Prostate gland (tissue), 2 donors: ENCODE results near the gene VEGFB. TPM values are rescaled to one million over a fixed set of nuclear protein-coding genes. Genes with fewer than 3 reads are reported as not detected.

Experiments
- DNase-seq: peaks from one replicate; pipeline ENCODE4 v3.0.0-alpha.2; 2019; ENCODE audit warnings: low spot score
- H3K27ac ChIP-seq, 2 donors: fragments of 200-600 bp; sonication (generic); 2 replicates each; pipeline ENCODE4 v1.5.1; 2017 to 2019
- H3K27me3 ChIP-seq: fragments of 200-600 bp; sonication (generic); replicated peaks from 2 replicates; pipeline ENCODE4 v1.5.1; 2019; ENCODE audit not compliant: insufficient read depth
- H3K36me3 ChIP-seq, 2 donors: fragments of 200-600 bp; sonication (generic); 1 replicate in 1 of 2; 2 replicates in 1 of 2; pipeline versions ENCODE4 v1.5.1 to v1.8.1; 2017 to 2019
- H3K4me1 ChIP-seq: fragments of 200-600 bp; sonication (generic); replicated peaks from 2 replicates; pipeline ENCODE4 v1.5.1; 2019
- H3K4me3 ChIP-seq, 2 donors: fragments of 200-600 bp; sonication (generic); 2 replicates each; pipeline ENCODE4 v1.5.1; 2017 to 2019
- H3K9me3 ChIP-seq: fragments of 200-600 bp; sonication (generic); 2 replicates; pipeline ENCODE4 v1.5.1; 2017
- CTCF ChIP-seq, 4 experiments: fragments of 200-600 bp in 2 of 4; fragments of 450-650 bp in 2 of 4; sonication (generic) in 2 of 4; IDR thresholded peaks; 1 replicate in 3 of 4; 2 replicates in 1 of 4; pipeline ENCODE4 v1.5.1; 2016 to 2019; ENCODE audit warnings: antibody characterized with exemption in 4 of 4, mild to moderate bottlenecking in 2 of 4, moderate library complexity in 2 of 4
- POLR2A ChIP-seq: fragments of 450-650 bp; IDR thresholded peaks from one replicate; pipeline ENCODE4 v1.6.1; 2016; ENCODE audit warnings: antibody characterized with exemption, mild to moderate bottlenecking
- POLR2AphosphoS5 ChIP-seq: sonication (generic); formaldehyde crosslinking; IDR thresholded peaks from one replicate; pipeline ENCODE4 v1.6.1; 2017; ENCODE audit warnings: antibody characterized with exemption
- WGBS: methylation state at CpG from one replicate; pipeline ENCODE4 v1.1.5; 2018; 5-methylcytosine and 5-hydroxymethylcytosine counted together
- intact Hi-C: fragments of 100-400 bp; cut with DNase I; formaldehyde crosslinking; loops from one replicate; pipeline ENCODE4 v1.14.2; 2022
- total RNA-seq, 2 donors: library from RNA; depleted of rRNA; stranded (reverse); fragments of >200 nt; gene quantifications; one replicate each; pipeline ENCODE4 v1.1.0, GENCODE V29; 2016

VEGFB gene
- total RNA-seq, 2 donors from 2014 or later, result 50.9 to 91.2 TPM

GRCh38 chr11:64268025-64268892, 33.9 kb downstream of the VEGFB start:
- Histone ChIP-seq H3K9me3 (no peaks in the 10 kb centered on the region), H3K36me3 (no peaks in the 10 kb centered on the region), H3K27me3 (no peaks in the 10 kb centered on the region), H3K4me3 (peak overlapping the region; percentile 64 to 69), H3K27ac (peak overlapping the region; percentile 94 to 96), H3K4me1 (peaks cover 8% of the 10 kb centered on the region)
- DNase-seq, result peak; percentile 31
- TF ChIP-seq POLR2AphosphoS5 (peak; percentile 15), CTCF (IDR thresholded peaks at IDR 0.05) (no peak)
- 40% methylated on average over 23 of the region's 23 CpGs for WGBS
- intact Hi-C loops, result no loop called here

- TF ChIP-seq CTCF (IDR thresholded peaks at IDR 0.05) (no peak), POLR2AphosphoS5 (no peak), POLR2A (no peak)
- WGBS, result 3% methylated on average over 18 of the region's 34 CpGs
- peak; percentile 51 for DNase-seq
- intact Hi-C loops, result no loop called here
- no peaks in the 10 kb centered on the region for H3K27me3 ChIP-seq
- H3K4me1 ChIP-seq, result peaks cover 8% of the 10 kb centered on the region
- no peaks in the 10 kb centered on the region for H3K9me3 ChIP-seq
- no peaks in the 10 kb centered on the region for H3K36me3 ChIP-seq
- peak overlapping the region; percentile 64 to 69 for H3K4me3 ChIP-seq
- peak overlapping the region; percentile 94 to 96 for H3K27ac ChIP-seq
These were observed 34.6 kb downstream of the VEGFB start for GRCh38 chr11:64268893-64269539.

GRCh38 chr11:64269540-64270220, 35.3 kb downstream of the VEGFB start:
- Histone ChIP-seq H3K4me3 (peak overlapping the region; percentile 64 to 69), H3K36me3 (no peaks in the 10 kb centered on the region), H3K27me3 (no peaks in the 10 kb centered on the region), H3K4me1 (peaks cover 8% of the 10 kb centered on the region), H3K27ac (peak overlapping the region; percentile 94 to 96), H3K9me3 (no peaks in the 10 kb centered on the region)
- WGBS, result under 1% methylated on average over 46 of the region's 58 CpGs
- intact Hi-C loops, result no loop called here
- TF ChIP-seq POLR2A, result peak; percentile 14
- TF ChIP-seq POLR2AphosphoS5, result peak; percentile 99
- peak in 3 of 4 experiments; percentile 13 to 33 (median 28) for TF ChIP-seq CTCF (IDR thresholded peaks at IDR 0.05)
- peak; percentile 99 for DNase-seq

- Histone ChIP-seq H3K9me3 (no peaks in the 10 kb centered on the region), H3K36me3 (no peaks in the 10 kb centered on the region), H3K4me3 (no peak overlapping the region), H3K27me3 (no peaks in the 10 kb centered on the region), H3K4me1 (no peaks in the 10 kb centered on the region), H3K27ac (no peak overlapping the region)
- no peak for TF ChIP-seq POLR2A
- TF ChIP-seq CTCF (IDR thresholded peaks at IDR 0.05), result no peak
- no peak for TF ChIP-seq POLR2AphosphoS5
- DNase-seq, result no peak
- 86% methylated on average over 15 of the region's 15 CpGs for WGBS
- intact Hi-C loops, result no loop called here
These were observed 40.8 kb downstream of the VEGFB start for GRCh38 chr11:64275031-64275800.
